Left lobe of liver (tissue), 2 donors: ENCODE results near the gene LCP1. TPM values are rescaled to one million over a fixed set of nuclear protein-coding genes. Genes with fewer than 3 reads are reported as not detected.
A peak's percentile ranks its signal among the peaks of the same experiment; 100 is the strongest.

Experiments used
- ATAC-seq: fragments of 200-7000 bp; cut with Tn5 transposase; one replicate; pipeline ENCODE4 v1.9.1; 2020; ENCODE audit warnings: mild to moderate bottlenecking, moderate library complexity
- DNase-seq: peaks from one replicate; pipeline ENCODE4 v3.0.0-alpha.2; 2020; ENCODE audit warnings: low spot score
- total RNA-seq: library from RNA; stranded (reverse); gene quantifications from one replicate; pipeline ENCODE4 v1.2.1, GENCODE V29; 2021
- donor health status: DM: no; HTN: no; CAD: no; lungs with moderate emphysema.
- donor health status: DM: no; HTN: yes; CAD: no.

LCP1 gene
- total RNA-seq, 1 donor from 2014 or later: 20.7 TPM

DNA sequence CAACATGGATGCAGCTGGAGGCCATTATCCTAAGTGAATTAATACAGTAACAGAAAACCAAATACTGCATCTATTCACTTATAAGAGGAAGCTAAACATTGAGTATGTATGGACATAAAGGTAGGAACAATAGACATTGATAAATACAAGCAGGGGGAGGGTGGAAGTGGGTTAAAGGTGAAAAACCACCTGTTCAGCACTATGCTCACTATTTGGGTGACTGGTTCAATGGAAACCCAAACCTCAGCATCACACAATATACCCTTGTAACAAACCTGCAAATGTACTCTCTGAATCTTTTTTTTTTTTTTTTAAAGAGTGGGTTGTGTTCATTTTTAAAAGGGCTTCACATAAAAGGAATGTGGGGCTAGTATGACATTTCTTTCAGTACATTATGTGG lies 50.3 kb downstream of the LCP1 start:
- ATAC-seq (no peak), DNase-seq (no peak)

DNA sequence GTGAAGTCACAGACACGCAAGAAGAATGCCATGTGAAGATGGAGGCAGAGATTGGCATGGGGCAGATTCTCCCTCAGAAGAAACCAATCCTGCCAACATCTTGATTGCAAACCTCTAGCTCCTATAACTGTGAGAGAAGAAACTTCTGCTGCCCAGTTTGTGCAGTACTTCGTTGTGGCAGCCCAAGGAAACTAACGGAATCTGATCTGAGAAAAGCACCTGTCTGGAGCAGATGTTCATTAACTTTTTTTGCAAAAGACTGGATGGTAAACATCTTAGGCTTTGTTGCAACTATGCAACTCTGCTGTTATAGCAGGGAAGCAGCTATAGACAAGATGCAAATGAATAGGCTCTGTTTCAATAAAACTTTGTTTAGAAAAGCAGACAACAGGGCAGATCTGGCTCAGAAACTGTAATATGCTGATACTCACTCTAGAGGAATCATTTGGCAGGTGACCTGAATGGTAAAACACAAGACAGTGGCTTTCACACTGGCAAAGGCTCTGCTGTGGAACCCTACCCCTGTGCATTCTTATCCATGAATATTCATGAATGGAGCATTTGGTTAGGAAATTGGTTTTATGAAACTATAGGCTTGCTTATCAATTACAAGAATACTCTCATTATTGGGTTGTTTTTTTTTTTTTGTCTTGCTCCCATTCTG lies 51.9 kb downstream of the LCP1 start:
- DNase-seq (no peak), ATAC-seq (no peak)

DNA sequence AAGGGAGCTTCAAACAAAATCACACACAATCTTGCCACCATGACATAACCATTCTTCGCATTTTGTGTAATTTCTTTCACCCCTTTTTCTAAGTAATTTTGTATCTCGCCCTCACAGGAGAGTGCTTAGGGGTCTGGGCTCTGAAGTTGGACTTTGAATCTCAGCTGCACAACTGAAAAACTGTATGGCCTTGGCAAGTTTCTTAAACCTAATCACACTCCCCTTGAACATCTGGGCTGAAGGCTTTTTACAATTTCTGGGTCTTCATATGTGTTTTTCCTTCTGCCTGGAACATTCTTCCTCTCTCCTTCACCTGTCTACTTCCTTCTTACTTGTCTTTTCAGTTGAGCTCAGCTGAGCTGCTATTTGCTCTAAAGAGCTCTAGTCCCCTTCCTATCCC lies 52.9 kb downstream of the LCP1 start:
- ATAC-seq (no peak), DNase-seq (no peak)

DNA sequence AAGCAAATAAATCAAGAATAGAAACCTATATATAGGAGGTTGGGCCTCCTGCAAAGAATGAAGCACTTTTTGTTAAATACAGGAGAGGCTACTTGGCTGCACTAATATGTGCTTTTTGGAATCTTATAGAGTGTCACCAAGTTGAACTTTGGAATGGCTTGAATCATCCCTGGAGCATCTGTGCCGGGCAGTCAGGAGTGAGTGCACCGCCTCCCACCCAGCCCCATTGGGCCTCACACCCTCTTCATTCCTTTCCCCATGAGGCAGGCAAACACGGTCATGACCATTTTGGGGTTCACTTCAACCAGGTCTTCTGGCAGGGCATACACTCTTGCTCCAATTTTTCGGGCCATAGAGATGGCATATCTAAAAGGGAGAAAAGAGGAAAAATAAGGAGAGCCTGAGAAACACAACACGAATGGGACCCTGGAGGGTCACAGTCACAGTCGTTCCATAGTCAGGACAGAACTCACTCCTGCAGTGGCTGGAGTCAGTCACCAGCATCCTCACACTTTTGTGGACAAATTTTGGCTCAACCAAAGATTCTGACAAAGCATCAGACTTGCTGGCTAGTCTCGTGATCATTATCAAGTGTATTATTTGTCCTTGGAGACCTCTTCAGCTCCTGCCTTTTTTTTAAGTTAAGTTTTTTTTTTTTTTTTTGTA lies 54.5 kb downstream of the LCP1 start:
- DNase-seq: no peak

DNA sequence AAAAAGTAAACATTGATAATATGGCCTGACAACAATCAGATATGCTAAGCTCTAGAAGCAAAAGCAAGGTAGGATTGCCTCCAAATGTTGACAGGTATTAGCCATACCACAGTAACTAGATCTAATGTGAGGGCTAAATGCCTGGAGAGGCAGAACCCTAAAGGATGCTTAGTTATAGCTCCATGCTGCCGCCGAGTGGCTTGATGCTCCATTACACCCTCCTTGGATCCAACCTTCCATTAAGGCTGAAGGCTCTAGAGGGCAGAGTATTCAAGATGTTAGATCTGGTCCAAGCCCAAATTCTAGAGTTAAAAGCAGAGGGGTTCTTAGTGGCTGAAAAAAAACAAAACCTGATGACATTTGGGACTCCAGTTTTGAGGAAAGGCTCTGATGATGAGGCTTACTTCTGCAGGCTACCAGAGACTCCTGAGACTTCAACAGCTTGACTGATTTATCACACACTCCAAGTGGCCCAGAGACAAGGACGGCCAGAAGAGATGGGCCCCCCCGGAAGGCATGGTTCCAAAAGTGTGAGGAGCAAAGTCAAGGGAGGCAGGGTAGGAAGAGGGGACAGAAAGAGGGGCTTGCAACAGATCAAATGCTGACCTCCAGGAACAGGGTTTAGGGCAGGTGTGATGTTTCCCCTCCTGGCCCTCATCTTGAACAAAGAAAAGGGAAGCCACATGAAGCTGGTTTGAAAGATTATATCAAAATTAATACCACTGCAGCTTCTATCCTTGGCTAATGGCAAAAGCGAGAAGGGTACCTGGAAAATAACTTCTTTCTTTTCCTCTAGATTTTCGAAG lies 55.2 kb downstream of the LCP1 start:
- peak; percentile 78 for ATAC-seq
- DNase-seq: peak; percentile 83

More for the DNA sequence above, 54.5 kb downstream of the LCP1 start:
- ATAC-seq: peak; percentile 6

DNA sequence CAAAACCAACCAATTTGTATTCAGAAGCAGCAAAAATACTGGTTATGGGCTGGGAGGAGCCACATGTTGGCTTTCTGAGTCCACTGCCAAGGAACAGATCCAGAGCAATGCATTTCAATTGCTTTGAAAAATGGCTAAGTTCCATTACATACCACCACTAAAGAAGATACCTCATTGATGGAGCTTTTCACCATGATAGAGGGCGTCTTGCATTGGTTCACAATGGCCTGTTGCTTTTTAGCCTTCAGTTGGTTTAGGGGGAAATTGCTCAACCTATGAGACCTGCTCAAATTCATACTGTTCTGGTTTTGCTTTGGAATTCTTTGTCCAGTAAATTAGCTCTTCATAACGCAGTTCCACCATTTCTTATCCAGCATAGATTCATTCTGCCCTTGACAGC lies 55.9 kb downstream of the LCP1 start:
- no peak for ATAC-seq
- no peak for DNase-seq

DNA sequence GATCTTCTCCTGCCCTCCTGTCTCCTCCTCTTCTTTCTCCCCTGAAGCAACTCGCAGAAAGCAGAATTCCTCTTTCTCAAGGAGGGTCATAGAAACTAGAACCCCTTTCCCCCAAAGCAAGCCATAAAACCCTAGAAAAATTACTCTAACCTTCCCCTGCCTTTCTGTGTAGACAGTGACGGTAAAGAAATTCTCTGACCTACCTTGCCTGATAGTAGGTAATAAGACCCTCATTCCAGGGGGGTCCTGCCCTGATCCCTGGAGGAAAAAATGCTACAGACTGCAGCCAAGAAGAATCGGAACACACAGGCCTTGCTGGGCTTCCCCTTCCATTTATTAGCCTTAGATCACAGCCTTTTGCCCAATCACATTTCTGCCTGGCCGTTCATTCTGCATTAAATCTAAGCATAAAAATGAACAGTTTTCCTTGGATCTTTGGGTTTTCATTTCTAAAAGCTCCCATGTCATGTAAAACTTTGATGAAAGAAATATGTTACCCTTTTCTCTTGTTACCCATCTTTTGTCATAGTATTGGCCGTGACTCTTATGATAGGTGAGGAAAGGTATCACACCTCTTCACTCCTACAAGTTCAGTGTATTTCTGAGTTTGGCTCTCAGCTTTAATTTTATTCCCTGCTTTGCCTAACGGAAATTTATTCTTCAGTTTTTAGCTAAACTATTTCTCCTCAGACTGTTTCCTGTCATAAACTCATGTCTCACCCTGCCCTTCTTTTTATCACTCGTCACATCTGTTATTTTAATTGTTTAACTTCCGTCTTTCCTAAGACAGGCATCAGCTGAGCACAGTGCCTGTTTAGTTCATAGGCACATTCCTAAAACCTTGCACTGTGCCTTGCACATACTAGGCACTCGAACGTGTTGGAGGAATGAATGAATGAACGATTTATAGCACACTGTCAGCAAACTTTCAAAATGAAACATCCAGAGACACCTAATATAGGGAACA lies 56.7 kb downstream of the LCP1 start:
- DNase-seq (no peak), ATAC-seq (no peak)

DNA sequence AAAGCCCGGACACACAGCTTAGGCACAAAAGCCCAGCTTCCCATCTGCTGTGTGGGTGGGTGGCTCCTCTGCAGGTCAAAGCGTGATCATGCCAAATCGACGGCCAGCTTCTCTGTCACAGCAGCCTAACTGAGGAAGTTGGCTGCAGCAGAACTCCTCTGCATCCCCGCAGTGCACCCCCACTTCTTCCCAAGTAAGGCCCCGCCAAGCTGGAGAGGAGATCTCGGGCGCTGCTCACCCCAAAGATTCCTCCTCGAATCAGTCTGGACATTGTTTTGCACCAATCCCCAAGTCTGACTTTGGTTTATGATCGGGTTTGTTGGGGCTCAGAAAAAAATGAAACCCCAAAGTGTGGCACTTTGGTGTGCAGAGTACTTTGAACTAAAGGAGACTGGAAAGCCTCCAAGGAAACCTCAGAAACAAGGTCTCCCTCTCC lies 57.4 kb downstream of the LCP1 start:
- DNase-seq (no peak), ATAC-seq (no peak)

DNA sequence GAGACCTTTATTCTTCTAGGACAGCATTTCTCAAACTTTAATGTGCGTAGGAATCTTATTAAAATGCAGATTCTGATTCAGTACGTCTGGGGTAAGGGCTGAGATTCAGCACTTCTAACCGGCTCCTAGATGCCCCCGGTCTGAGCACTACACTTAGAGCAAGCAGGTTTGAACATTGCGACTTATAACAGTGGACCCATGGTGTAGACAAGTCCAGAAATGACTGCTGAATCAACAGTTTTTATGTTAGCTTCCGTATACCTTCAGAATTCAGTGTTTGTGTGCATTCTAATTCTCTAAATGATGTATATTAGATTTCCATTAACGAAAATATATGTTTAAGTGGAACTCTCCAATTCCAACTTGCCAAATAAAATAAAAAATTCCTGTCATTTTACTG lies 59.7 kb downstream of the LCP1 start:
- no peak for DNase-seq
- peak; percentile 21 for ATAC-seq

DNA sequence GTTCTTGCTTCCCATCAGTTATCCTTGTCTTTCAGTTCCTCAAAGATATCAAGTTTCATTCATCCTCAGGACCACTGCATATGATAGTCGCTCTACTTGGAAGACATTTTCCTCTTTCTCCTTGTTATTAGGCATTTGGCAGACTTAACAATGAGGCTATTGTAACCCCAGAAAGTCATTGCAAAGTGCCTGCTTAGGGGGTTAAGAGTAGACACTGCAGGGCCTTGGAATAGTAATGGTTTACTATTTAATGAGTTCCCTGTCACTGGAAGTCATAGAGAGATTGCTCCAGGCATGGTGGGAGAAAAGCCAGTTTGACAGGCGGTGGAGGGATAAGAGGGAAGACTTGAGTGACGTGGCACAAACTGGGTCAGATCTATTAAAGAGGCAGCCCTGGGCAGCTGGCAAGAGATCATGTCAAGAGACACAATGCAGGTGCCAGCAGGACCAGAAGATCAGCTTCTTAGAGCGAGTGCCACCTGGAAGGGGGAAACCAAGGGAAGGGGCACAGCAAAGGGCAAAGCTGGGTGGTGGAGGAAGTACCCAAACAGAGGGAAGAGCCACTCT lies 60.3 kb downstream of the LCP1 start:
- DNase-seq (peak; percentile 86), ATAC-seq (peak; percentile 55)

DNA sequence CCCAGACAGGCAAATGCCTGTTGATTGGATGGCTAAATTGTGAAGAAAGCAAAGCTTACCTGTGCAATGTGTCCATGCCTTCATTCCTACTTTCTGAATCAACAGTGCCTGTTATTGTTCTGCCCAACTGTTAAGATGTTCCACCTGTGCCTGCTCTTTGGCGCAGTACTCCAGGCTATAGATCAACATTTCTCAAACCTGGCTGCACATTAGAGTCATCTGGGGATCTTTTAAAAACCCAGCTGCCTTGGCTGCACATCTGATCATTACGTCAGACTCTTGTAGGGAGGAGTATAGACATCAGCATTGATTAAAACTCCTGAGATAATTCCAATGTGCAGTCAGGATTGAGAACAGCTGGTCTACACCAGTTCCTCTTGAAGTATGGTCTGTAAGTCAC lies 60.9 kb downstream of the LCP1 start:
- DNase-seq (peak; percentile 79), ATAC-seq (peak; percentile 61)

DNA sequence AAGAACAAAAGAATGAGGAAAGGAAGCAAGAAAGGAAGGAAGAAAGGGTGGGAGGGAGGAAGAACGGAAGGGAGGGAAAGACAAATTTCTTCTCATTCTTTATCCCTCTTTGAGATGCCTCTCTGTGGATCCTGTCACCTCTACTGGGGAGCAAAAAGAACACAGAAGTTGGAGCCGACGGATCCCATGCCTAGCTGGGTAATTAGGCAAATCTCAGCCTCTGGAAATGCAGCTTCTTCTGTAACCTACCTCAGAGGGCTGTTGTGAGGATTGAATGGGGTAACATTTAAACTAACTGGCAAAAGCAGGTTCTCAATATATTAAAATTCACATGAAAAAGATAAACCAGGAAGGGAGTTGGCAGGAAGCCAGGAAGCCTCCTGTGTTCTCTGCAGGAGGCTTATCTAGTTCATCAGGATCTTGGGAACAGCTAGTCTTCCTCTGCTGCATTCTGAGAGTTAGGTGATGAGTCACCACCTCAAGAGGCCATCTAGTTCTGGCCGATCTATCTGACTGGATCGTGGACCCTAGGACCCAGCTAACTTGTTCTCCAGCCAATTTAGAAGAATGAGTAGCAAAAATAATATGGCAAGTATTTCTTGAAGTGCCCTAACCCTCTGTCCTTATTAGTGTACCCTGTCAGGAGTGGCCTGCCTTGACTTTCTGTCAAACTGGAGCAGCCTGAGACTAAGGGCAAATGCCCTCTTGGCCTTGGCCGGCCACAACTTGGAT lies 61.9 kb downstream of the LCP1 start:
- DNase-seq: no peak

DNA sequence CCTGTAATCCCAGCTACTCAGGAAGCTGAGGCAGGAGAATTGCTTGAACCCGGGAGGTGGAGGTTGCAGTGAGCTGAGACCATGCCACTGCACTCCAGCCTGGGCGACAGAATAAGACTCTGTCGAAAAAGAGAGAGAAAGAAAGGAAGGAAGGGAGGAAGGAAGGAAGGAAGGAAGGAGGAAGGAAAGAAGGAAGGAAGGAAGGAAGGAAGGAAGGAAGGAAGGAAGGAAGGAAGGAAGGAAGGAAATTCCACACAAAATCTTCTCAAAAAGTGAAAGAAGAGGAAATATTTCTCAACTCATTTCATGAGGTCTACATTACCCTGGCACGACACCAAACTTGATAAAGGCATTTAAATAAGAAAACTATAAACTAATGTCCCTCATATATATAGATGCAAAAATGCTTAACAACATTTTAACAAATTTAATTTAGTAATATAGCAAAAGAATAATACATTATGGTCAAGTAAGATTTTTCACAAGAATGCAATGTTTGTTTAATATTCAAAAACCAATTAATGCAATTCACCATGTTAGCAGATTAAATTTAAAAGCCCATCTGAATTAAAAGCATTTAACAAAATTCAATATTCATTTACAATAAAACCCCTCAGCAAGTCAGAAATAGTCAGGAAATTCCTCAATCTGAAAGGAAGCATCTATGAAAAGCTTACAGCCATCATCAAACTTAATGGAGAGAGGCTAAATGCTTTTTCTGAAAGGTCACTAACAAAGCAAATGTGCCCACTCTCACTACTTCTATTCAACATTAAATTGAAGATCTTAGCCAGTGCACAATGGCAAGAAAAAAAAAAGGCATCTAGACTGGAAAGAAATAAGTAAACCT lies 65.1 kb downstream of the LCP1 start:
- ATAC-seq (no peak), DNase-seq (no peak)

More for the DNA sequence above, 61.9 kb downstream of the LCP1 start:
- ATAC-seq: no peak

DNA sequence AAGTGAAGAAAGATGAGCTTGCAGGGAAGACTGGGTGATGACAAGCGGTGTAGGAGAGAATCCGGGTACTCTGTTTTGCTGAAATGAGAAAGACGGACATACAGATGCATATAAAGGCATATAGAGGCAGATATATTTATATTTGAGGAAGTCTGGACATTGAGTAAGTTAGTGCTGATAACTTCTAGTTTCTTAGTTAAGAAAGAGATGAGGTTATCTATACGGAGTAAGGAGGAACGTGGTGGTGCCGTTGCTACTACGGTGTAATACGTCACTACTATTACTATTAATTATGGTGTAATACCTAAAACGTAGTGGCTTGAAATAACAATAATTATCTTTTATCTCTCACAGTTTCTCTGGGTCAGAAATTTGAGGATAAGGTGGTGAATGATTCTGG lies 67.4 kb downstream of the LCP1 start:
- ATAC-seq: no peak

DNA sequence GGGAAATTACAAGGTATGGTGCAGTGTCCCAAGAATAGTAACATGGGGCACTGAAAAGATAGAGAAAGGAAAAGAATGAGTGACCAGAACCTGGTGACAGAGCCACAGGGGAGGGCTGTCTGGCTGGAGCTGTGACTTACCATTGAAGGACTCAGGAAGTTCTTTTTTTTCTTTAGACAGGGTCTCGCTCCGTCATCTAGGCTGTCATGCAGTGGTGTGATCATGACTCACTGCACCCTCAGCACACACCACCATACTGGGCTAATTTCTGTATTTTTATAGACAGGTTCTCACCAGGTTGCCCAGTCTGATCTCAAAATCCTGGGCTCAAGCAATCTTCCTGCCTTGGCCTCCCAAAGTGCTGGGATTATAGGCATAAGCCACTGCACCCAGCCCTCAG lies 68.4 kb downstream of the LCP1 start:
- ATAC-seq: no peak
- no peak for DNase-seq

More for the DNA sequence above, 67.4 kb downstream of the LCP1 start:
- no peak for DNase-seq

DNA sequence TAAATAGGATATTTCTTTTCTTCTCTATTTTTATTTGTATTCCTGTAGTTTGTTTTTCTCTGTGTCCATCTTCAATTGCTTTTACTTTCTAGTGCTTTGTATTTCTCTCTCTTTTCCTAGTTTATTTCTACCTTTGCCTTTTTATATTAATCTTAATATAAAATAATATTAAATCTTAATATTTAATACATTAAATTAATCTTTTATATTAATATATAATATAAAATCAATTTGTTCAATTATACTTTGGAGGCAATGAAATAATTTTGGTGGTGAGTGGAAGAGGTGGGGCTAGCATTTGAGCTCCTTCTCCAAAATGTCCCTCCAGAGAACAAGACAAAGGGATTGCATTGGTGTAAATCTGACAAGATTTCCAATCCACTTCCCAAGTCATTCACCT lies 70.8 kb downstream of the LCP1 start:
- DNase-seq (no peak), ATAC-seq (no peak)

DNA sequence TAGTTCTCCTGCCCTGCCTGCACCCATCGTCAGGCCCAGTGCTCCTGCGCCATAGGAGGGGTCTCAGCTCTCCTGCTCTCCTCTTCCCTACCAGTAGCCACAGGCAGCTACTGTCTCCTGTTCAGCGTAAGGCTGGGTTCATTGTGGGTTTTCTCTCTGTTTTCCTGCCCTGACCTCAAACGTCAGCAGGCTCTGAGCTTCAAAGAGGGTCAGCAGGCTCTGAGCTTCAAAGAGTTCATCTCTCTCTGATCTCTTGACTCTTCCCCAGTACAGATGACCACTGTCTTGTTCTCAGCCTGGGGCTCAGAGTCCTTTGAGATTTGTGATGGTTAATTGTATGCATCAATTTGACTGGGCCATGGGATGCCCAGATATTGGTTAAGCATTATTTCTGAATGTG lies 72.5 kb downstream of the LCP1 start:
- DNase-seq: no peak
- no peak for ATAC-seq

DNA sequence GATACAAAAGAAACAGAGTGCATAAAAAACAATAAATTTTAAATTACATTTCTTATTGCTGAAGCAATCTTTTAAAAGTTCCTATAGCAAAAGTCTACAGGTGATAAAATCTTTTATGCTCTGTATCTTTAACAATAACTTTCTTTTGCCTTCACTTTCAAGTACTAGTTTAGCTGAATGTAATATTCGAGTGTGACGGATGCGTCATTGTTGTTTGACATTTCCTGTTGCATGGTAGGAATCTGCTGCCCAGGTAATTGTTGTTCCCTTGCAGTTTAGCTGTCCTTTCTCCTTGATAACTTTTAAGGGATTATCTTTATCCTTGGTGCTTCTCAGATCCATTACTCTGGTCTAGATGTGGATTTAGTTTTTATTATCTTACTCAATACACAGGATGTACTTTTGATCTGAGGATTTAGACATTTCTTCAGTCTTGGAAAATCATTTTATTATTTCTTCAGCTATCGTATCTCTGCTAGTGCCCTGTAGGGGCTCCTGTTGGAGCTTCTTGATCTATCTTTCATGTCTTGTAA lies 75.1 kb downstream of the LCP1 start:
- ATAC-seq (no peak), DNase-seq (no peak)
